Caco-2 (cell line): ENCODE data around the gene DSCAM. TPM values are rescaled to one million over a fixed set of nuclear protein-coding genes. Genes with fewer than 3 reads are reported as not detected.

Experiments
- BruUV-seq: library from RNA; stranded (reverse); fragments of 400-500 nt; replicated peaks from 2 replicates; lab custom pipeline; 2021; lab: Mats Ljungman, UMichigan
- CTCF ChIA-PET: fragments of 300-600 bp; sonication (Branson Sonifier 250); formaldehyde crosslinking; loops from one replicate; lab custom pipeline; 2022; ENCODE audit warnings: antibody characterized with exemption; lab: Charles Lee
- POLR2A ChIA-PET: fragments of 300-600 bp; sonication (Branson Sonifier 250); formaldehyde crosslinking; loops from one replicate; lab custom pipeline; 2022; ENCODE audit warnings: antibody characterized with exemption; lab: Charles Lee
- DNase-seq, 2 experiments: peaks; one replicate each; pipeline versions ENCODE4 v3.0.0 to v3.0.0-alpha.2; 2020 to 2022
- H3K27me3 ChIP-seq: replicated peaks from 2 replicates; pipeline ENCODE4 v1.6.0; 2011; ENCODE audit warnings: low read length; ENCODE audit not compliant: control insufficient read depth, insufficient read depth
- H3K36me3 ChIP-seq: 2 replicates; pipeline ENCODE4 v1.5.1; 2011; ENCODE audit warnings: low read length; ENCODE audit not compliant: control insufficient read depth, insufficient read depth
- H3K4me1 ChIP-seq: fragments of 250-450 bp; sonication (Bioruptor Pico); 2 replicates; pipeline ENCODE4 v1.5.1; 2020; ENCODE audit warnings: mild to moderate bottlenecking
- H3K4me3 ChIP-seq: 2 replicates; pipeline ENCODE4 v1.5.1; 2011; ENCODE audit warnings: low read depth, mild to moderate bottlenecking, control low read depth, low read length
- H3K9me3 ChIP-seq: fragments of 250-450 bp; sonication (Bioruptor Pico); 2 replicates; pipeline ENCODE4 v1.5.1; 2020; ENCODE audit warnings: mild to moderate bottlenecking, moderate library complexity
- H3K27ac Mint-ChIP-seq: one replicate; pipeline ENCODE4 v1.8.0; 2022; ENCODE audit warnings: mixed read lengths; ENCODE audit not compliant: unreplicated experiment
- H3K27me3 Mint-ChIP-seq: one replicate; pipeline ENCODE4 v1.8.0; 2022; ENCODE audit warnings: mixed read lengths; ENCODE audit not compliant: insufficient read depth, unreplicated experiment
- H3K36me3 Mint-ChIP-seq: one replicate; pipeline ENCODE4 v1.8.0; 2022; ENCODE audit warnings: mild to moderate bottlenecking, mixed read lengths; ENCODE audit not compliant: insufficient read depth, unreplicated experiment
- H3K4me1 Mint-ChIP-seq: one replicate; pipeline ENCODE4 v1.8.0; 2022; ENCODE audit warnings: low read depth, mixed read lengths; ENCODE audit not compliant: unreplicated experiment
- H3K4me3 Mint-ChIP-seq: one replicate; pipeline ENCODE4 v1.8.0; 2022; ENCODE audit warnings: mild to moderate bottlenecking, moderate library complexity, mixed read lengths; ENCODE audit not compliant: unreplicated experiment
- H3K9me3 Mint-ChIP-seq: one replicate; pipeline ENCODE4 v1.8.0; 2022; ENCODE audit warnings: mixed read lengths; ENCODE audit not compliant: unreplicated experiment
- intact Hi-C: fragments of 100-400 bp; cut with micrococcal nuclease; formaldehyde crosslinking; loops from one replicate; pipeline ENCODE4 v1.10.0; 2022; ENCODE audit not compliant: unreplicated experiment
- total RNA-seq: library from RNA; stranded (reverse); gene quantifications from 2 replicates; pipeline ENCODE4 v1.2.3, GENCODE V29; 2022
- TF ChIP-seq, protein P1 (sequence below), 2 experiments: fragments of 200-600 bp in 1 of 2; IDR thresholded peaks; 1 replicate in 1 of 2; 2 replicates in 1 of 2; pipeline versions ENCODE4 v1.5.1 to v1.8.0; 2011 to 2022; ENCODE audit warnings: antibody characterized with exemption in 1 of 2, control low read depth in 1 of 2, inconsistent platforms in 1 of 2, low read depth in 1 of 2, low read length in 1 of 2, mild to moderate bottlenecking in 1 of 2, moderate library complexity in 1 of 2; ENCODE audit not compliant: insufficient read depth in 1 of 2, severe bottlenecking in 1 of 2, unreplicated experiment in 1 of 2

Gene DSCAM
- total RNA-seq, 1 experiment from 2014 or later = not detected

DNA sequence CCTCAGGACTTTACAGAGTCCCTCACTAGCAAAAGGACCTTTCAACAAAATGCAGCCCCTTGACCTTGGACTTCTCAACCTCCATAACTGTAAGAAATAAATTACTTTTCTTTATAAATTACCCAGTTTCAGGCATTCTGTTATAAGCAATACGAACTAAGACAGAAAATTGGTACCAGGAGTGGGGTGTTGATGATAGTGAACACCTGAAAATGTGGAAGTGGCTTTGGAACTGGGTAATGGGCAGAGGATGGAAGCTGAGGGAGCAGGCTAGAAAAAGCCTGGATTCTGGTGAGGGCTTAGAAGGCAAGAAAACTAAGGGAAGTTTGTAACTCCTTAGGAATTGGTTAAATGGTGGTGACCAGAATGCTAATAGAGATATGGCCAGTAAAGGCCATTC lies 46.8 kb downstream of the DSCAM start:
- no peaks in the 10 kb centered on the region for H3K4me1 ChIP-seq
- peaks cover 4% of the 10 kb centered on the region for H3K27me3 Mint-ChIP-seq
- ChIA-PET CTCF (no interaction called here), POLR2A (no interaction called here)
- no peaks in the 10 kb centered on the region for H3K36me3 Mint-ChIP-seq
- no peak for DNase-seq
- no peaks in the 10 kb centered on the region for H3K27me3 ChIP-seq
- peaks cover 15% of the 10 kb centered on the region for H3K9me3 Mint-ChIP-seq
- no peak overlapping the region for H3K4me3 ChIP-seq
- H3K9me3 ChIP-seq = peaks cover 11% of the 10 kb centered on the region; the same call in 1 of the 2 replicates
- no peak overlapping the region for H3K4me3 Mint-ChIP-seq
- no TSS peak for BruUV-seq
- H3K36me3 ChIP-seq = no peaks in the 10 kb centered on the region
- no peak overlapping the region for H3K27ac Mint-ChIP-seq
- TF ChIP-seq, protein P1, sequence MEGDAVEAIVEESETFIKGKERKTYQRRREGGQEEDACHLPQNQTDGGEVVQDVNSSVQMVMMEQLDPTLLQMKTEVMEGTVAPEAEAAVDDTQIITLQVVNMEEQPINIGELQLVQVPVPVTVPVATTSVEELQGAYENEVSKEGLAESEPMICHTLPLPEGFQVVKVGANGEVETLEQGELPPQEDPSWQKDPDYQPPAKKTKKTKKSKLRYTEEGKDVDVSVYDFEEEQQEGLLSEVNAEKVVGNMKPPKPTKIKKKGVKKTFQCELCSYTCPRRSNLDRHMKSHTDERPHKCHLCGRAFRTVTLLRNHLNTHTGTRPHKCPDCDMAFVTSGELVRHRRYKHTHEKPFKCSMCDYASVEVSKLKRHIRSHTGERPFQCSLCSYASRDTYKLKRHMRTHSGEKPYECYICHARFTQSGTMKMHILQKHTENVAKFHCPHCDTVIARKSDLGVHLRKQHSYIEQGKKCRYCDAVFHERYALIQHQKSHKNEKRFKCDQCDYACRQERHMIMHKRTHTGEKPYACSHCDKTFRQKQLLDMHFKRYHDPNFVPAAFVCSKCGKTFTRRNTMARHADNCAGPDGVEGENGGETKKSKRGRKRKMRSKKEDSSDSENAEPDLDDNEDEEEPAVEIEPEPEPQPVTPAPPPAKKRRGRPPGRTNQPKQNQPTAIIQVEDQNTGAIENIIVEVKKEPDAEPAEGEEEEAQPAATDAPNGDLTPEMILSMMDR (IDR thresholded peaks at IDR 0.05; ENCODE audit: insufficient read depth in 1 of 2, low read depth in 1 of 2, low read length in 1 of 2, severe bottlenecking in 1 of 2, unreplicated experiment in 1 of 2) = no peak
- intact Hi-C loops = no loop called here
- H3K4me1 Mint-ChIP-seq = no peaks in the 10 kb centered on the region

DNA sequence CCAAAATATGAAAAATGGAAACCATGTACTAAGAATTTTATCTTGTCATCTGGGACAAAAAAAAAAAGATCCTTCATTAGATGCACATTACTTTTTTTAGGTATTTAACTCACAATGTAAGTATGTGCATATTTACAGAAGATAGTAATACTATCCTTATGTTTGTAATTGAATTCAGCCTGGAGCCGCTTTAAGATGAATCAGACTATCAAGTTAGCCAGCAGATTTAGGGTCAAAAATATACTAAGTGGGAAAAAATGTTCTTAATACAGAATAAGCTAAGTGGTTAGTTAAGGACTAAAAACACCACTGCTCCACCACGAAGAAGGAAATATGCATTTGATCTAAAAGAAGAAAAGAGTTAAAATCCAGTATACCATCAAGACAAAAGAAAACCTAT lies 49.1 kb downstream of the DSCAM start:
- no peak overlapping the region for H3K27ac Mint-ChIP-seq
- BruUV-seq = no TSS peak
- no peaks in the 10 kb centered on the region for H3K27me3 Mint-ChIP-seq

DNA sequence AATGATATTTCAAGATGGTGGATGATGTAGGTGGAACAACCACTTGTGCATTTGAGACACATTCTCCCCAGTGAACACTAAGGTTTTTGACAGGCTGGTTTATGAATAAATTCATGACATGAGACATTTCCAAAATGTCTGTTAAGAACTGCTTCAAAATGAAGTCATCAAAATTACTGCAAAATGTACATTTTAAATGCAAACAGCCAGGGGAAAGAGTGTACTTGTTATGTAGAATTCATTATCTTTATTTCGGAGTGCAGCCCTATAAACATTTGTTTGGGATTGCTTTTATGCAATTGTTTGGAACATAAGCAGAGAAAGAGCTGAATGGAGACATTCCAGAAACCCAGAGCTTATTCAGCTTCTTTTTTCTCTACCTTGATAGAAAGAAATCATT lies 49.5 kb downstream of the DSCAM start:
- intact Hi-C loops = no loop called here
- H3K4me1 Mint-ChIP-seq = no peaks in the 10 kb centered on the region
- H3K36me3 ChIP-seq = no peaks in the 10 kb centered on the region
- DNase-seq = no peak
- no peak overlapping the region for H3K27ac Mint-ChIP-seq
- POLR2A ChIA-PET = no interaction called here
- no peaks in the 10 kb centered on the region for H3K36me3 Mint-ChIP-seq
- peaks cover 11% of the 10 kb centered on the region; the same call in 1 of the 2 replicates for H3K9me3 ChIP-seq
- peaks cover 15% of the 10 kb centered on the region for H3K9me3 Mint-ChIP-seq
- no peaks in the 10 kb centered on the region for H3K27me3 Mint-ChIP-seq
- no peaks in the 10 kb centered on the region for H3K4me1 ChIP-seq
- H3K27me3 ChIP-seq = no peaks in the 10 kb centered on the region
- no TSS peak for BruUV-seq
- CTCF ChIA-PET = no interaction called here
- no peak overlapping the region for H3K4me3 ChIP-seq
- TF ChIP-seq, protein P1 (IDR thresholded peaks at IDR 0.05; ENCODE audit: insufficient read depth in 1 of 2, low read depth in 1 of 2, low read length in 1 of 2, severe bottlenecking in 1 of 2, unreplicated experiment in 1 of 2) = no peak
- no peak overlapping the region for H3K4me3 Mint-ChIP-seq

More for the DNA sequence above, 49.1 kb downstream of the DSCAM start:
- Mint-ChIP-seq H3K4me3 (no peak overlapping the region), H3K4me1 (no peaks in the 10 kb centered on the region), H3K9me3 (peaks cover 15% of the 10 kb centered on the region), H3K36me3 (no peaks in the 10 kb centered on the region)
- TF ChIP-seq, protein P1 (IDR thresholded peaks at IDR 0.05; ENCODE audit: insufficient read depth in 1 of 2, low read depth in 1 of 2, low read length in 1 of 2, severe bottlenecking in 1 of 2, unreplicated experiment in 1 of 2) = no peak
- H3K27me3 ChIP-seq = no peaks in the 10 kb centered on the region
- no peak overlapping the region for H3K4me3 ChIP-seq
- no peaks in the 10 kb centered on the region for H3K36me3 ChIP-seq
- no peaks in the 10 kb centered on the region for H3K4me1 ChIP-seq
- intact Hi-C loops = no loop called here
- DNase-seq = no peak
- peaks cover 11% of the 10 kb centered on the region; the same call in 1 of the 2 replicates for H3K9me3 ChIP-seq
- POLR2A ChIA-PET = no interaction called here
- CTCF ChIA-PET = no interaction called here
